HCT116 (cell line): ENCODE data around the gene LKAAEAR1. TPM values are rescaled to one million over a fixed set of nuclear protein-coding genes. Genes with fewer than 3 reads are reported as not detected.

ENCODE experiments used
- ATAC-seq: fragments of 200-7000 bp; cut with Tn5 transposase; 2 replicates; pipeline ENCODE4 v1.9.1; 2020; ENCODE audit warnings: mild to moderate bottlenecking, moderate library complexity
- BruUV-seq: library from RNA; stranded (reverse); fragments of 400-500 nt; replicated peaks from 2 replicates; lab custom pipeline; 2021; lab: Mats Ljungman, UMichigan
- CTCF ChIA-PET: fragments of 300-600 bp; sonication (Branson Sonifier 250); formaldehyde crosslinking; loops from one replicate; lab custom pipeline; 2021; ENCODE audit warnings: antibody characterized with exemption; lab: Charles Lee
- POLR2A ChIA-PET: fragments of 300-600, 350-600 bp; sonication (Branson Sonifier 250); formaldehyde crosslinking; loops from one replicate; lab custom pipeline; 2021; ENCODE audit warnings: antibody characterized with exemption; lab: Charles Lee
- RAD21 ChIA-PET, 2 experiments: fragments of 300-600 bp; sonication (Branson Sonifier 250); formaldehyde crosslinking; loops; one replicate each; lab custom pipeline; 2023; ENCODE audit warnings: low total read pairs in 2 of 2; ENCODE audit not compliant: uncharacterized antibody in 2 of 2, unreplicated experiment in 2 of 2, low non-redundant PET in 1 of 2; lab: Charles Lee
- DNase-seq: peaks from one replicate; pipeline ENCODE4 v3.0.0-alpha.2; 2010; ENCODE audit warnings: low read depth, low spot score
- H2AFZ ChIP-seq: fragments of 200-600 bp; shearing (Covaris generic), sonication (generic); 2 replicates; pipeline ENCODE4 v1.6.1; 2017; ENCODE audit warnings: low read depth, mixed run types, mixed read lengths, antibody characterized with exemption, low read length; ENCODE audit not compliant: poor library complexity, severe bottlenecking
- H3K27ac ChIP-seq: 2 replicates; pipeline ENCODE4 v1.5.1; 2012; ENCODE audit warnings: low read depth, low read length
- H3K27me3 ChIP-seq: fragments of 200-600 bp; sonication (generic); 2 replicates; pipeline ENCODE4 v1.6.1; 2016; ENCODE audit warnings: mixed run types, low read length, mixed read lengths; ENCODE audit not compliant: insufficient read depth
- H3K36me3 ChIP-seq, 2 experiments: fragments of 200-500 bp in 1 of 2; fragments of 200-600 bp in 1 of 2; sonication (Bioruptor generic) in 1 of 2; sonication (generic) in 1 of 2; 2 replicates each; pipeline versions ENCODE4 v1.5.1 to v1.6.1; 2014 to 2016; ENCODE audit warnings: low read length in 2 of 2, inconsistent platforms in 1 of 2, mixed read lengths in 1 of 2, mixed run types in 1 of 2; ENCODE audit not compliant: insufficient read depth in 2 of 2, control insufficient read depth in 1 of 2
- H3K4me1 ChIP-seq, 2 experiments: fragments of 200-600 bp in 1 of 2; sonication (generic) in 1 of 2; 2 replicates each; pipeline versions ENCODE4 v1.5.1 to v1.6.1; 2012 to 2017; ENCODE audit warnings: low read length in 2 of 2, inconsistent platforms in 1 of 2, mild to moderate bottlenecking in 1 of 2, mixed read lengths in 1 of 2, mixed run types in 1 of 2, moderate library complexity in 1 of 2; ENCODE audit not compliant: insufficient read depth in 2 of 2, control insufficient read depth in 1 of 2
- H3K4me2 ChIP-seq: fragments of 200-600 bp; sonication (generic); 2 replicates; pipeline ENCODE4 v1.6.1; 2017; ENCODE audit warnings: mixed run types, low read length, mixed read lengths
- H3K4me3 ChIP-seq, 2 experiments: fragments of 200-600 bp in 1 of 2; sonication (generic) in 1 of 2; replicated peaks in 1 of 2; 2 replicates each; pipeline ENCODE4 v1.5.1; 2011 to 2016; ENCODE audit warnings: low read length in 2 of 2, control low read depth in 1 of 2, low read depth in 1 of 2, mild to moderate bottlenecking in 1 of 2, mixed read lengths in 1 of 2, mixed run types in 1 of 2
- H3K79me2 ChIP-seq: fragments of 200-600 bp; sonication (generic); 2 replicates; pipeline ENCODE4 v1.6.1; 2017; ENCODE audit warnings: mild to moderate bottlenecking, mixed run types, low read length, moderate library complexity, mixed read lengths; ENCODE audit not compliant: insufficient read depth
- H3K9ac ChIP-seq: fragments of 200-600 bp; sonication (generic); 2 replicates; pipeline ENCODE4 v1.6.1; 2016; ENCODE audit warnings: low read length, mixed read lengths
- H3K9me2 ChIP-seq: fragments of 200-600 bp; sonication (generic), shearing (Covaris generic); 2 replicates; pipeline ENCODE4 v1.6.1; 2017; ENCODE audit warnings: mixed run types, mild to moderate bottlenecking, moderate library complexity; ENCODE audit not compliant: insufficient read depth
- H3K9me3 ChIP-seq, 2 experiments: fragments of 200-500 bp in 1 of 2; fragments of 200-600 bp in 1 of 2; sonication (Bioruptor generic) in 1 of 2; sonication (generic) in 1 of 2; 2 replicates each; pipeline ENCODE4 v1.6.1; 2014 to 2017; ENCODE audit warnings: low read length in 2 of 2, mixed read lengths in 2 of 2, inconsistent platforms in 1 of 2, low read depth in 1 of 2, mild to moderate bottlenecking in 1 of 2, mixed run types in 1 of 2, moderate library complexity in 1 of 2; ENCODE audit not compliant: control insufficient read depth in 1 of 2, insufficient read depth in 1 of 2
- H4K20me1 ChIP-seq: fragments of 200-600 bp; sonication (generic), shearing (Covaris generic); 2 replicates; pipeline ENCODE4 v1.6.1; 2017; ENCODE audit warnings: mixed run types, mild to moderate bottlenecking, moderate library complexity; ENCODE audit not compliant: insufficient read depth
- ATF3 ChIP-seq: IDR thresholded peaks from 2 replicates; pipeline ENCODE4 v1.6.1; 2012
- CBX3 ChIP-seq: IDR thresholded peaks from 2 replicates; pipeline ENCODE4 v1.6.1; 2012; ENCODE audit warnings: low read depth
- CTCF ChIP-seq, 3 experiments: fragments of 200-600 bp in 1 of 3; sonication (generic) in 1 of 3; IDR thresholded peaks in 2 of 3; conservative IDR thresholded peaks in 1 of 3; 2 replicates each; pipeline ENCODE4 v1.5.1; 2012 to 2017; ENCODE audit warnings: low read depth in 2 of 3, low read length in 2 of 3, antibody characterized with exemption in 1 of 3, borderline replicate concordance in 1 of 3, control low read depth in 1 of 3, mild to moderate bottlenecking in 1 of 3, mixed read lengths in 1 of 3, mixed run types in 1 of 3, moderate library complexity in 1 of 3; ENCODE audit not compliant: insufficient read depth in 1 of 3
- FOSL1 ChIP-seq: IDR thresholded peaks from 2 replicates; pipeline ENCODE4 v1.6.1; 2012; ENCODE audit warnings: low read depth
- JUND ChIP-seq: IDR thresholded peaks from 2 replicates; pipeline ENCODE4 v1.6.1; 2012
- POLR2A ChIP-seq: IDR thresholded peaks from 2 replicates; pipeline ENCODE4 v1.7.0; 2011; ENCODE audit warnings: borderline replicate concordance; ENCODE audit not compliant: insufficient read depth, insufficient read length; ENCODE audit errors: extremely low read depth
- REST ChIP-seq: IDR thresholded peaks from 2 replicates; pipeline ENCODE4 v1.6.1; 2012; ENCODE audit warnings: low read depth
- SRF ChIP-seq: IDR thresholded peaks from 2 replicates; pipeline ENCODE4 v1.6.1; 2012; ENCODE audit warnings: low read depth
- TCF7L2 ChIP-seq: IDR thresholded peaks from 2 replicates; pipeline ENCODE4 v1.7.0; 2011; ENCODE audit warnings: borderline replicate concordance, inconsistent platforms; ENCODE audit not compliant: insufficient read depth, insufficient read length; ENCODE audit errors: extremely low read depth
- intact Hi-C: fragments of 100-400 bp; cut with micrococcal nuclease; formaldehyde crosslinking; loops from 2 replicates; pipeline ENCODE4 v1.10.0; 2022
- total RNA-seq: library from RNA; stranded (reverse); gene quantifications from one replicate; pipeline ENCODE4 v1.2.1, GENCODE V29; 2021; ENCODE audit not compliant: unreplicated experiment
- TF ChIP-seq, protein P1 (sequence below): IDR thresholded peaks from 2 replicates; pipeline ENCODE4 v1.6.1; 2012

Gene LKAAEAR1
- total RNA-seq, 1 experiment from 2014 or later, result not detected

DNA sequence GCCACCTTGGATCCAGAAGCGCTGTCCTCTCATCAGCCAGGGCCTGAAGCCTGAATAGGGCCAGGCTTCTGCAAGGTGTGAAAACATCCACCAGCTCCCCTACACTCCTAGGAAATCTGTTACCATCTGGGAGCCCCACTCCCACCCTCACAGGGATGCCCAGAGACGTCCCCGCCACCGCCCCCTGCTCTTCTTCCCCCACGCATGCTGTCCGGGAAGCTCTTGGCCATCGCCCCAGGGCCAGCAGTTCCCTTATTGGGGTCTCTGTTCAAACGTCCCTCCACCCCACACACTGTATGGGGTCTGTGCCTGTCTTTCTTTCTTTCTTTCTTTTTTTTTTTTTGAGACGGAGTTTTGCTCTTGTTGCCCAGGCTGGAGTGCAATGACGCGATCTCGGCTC is 8.6 kb downstream of the LKAAEAR1 start:
- POLR2A ChIA-PET, result interaction anchor here (1.8 kb wide), 1 partner anchor 13 kb away, joined by 5 read pairs; no protein-coding TSS in a partner anchor
- Histone ChIP-seq H3K9me3 (no peaks in the 10 kb centered on the region), H3K27ac (no peak overlapping the region), H2AFZ (no peak overlapping the region), H3K9ac (no peak overlapping the region), H3K9me2 (no peaks in the 10 kb centered on the region), H3K4me3 (no peak overlapping the region), H3K27me3 (no peaks in the 10 kb centered on the region), H3K4me2 (no peak overlapping the region), H3K4me1 (peaks cover 9 to 14% of the 10 kb centered on the region in 2 experiments), H3K79me2 (peaks cover 9% of the 10 kb centered on the region; the same call in 1 of the 2 replicates), H3K36me3 (no peaks in the 10 kb centered on the region), H4K20me1 (no peaks in the 10 kb centered on the region)
- RAD21 ChIA-PET, result no interaction called here
- DNase-seq, result no peak
- ATAC-seq, result no peak
- BruUV-seq, result no TSS peak
- CTCF ChIA-PET, result no interaction called here
- intact Hi-C loops, result no loop called here
- no peak for TF ChIP-seq CTCF (IDR thresholded peaks at IDR 0.05 in 2 of 3, conservative IDR thresholded peaks at IDR 0.05 in 1 of 3; ENCODE audit: borderline replicate concordance in 1 of 3, insufficient read depth in 1 of 3, low read depth in 2 of 3, low read length in 2 of 3)

GRCh38 chr20:64074963-64075362 is 9.2 kb downstream of the LKAAEAR1 start:
- POLR2A ChIA-PET, result no interaction called here
- BruUV-seq, result no TSS peak
- CTCF ChIA-PET, result interaction anchor here (0.6 kb wide), 1 partner anchor 533 kb away, joined by 7 read pairs; no protein-coding TSS in a partner anchor

More at GRCh38 chr20:64074963-64075362, 9.2 kb downstream of the LKAAEAR1 start:
- intact Hi-C loops, result no loop called here
- no peak overlapping the region for H3K4me3 ChIP-seq
- H4K20me1 ChIP-seq, result no peaks in the 10 kb centered on the region
- no peak overlapping the region for H3K9ac ChIP-seq
- ATAC-seq (no peak), DNase-seq (no peak)
- TF ChIP-seq FOSL1 (no peak), ATF3 (no peak), POLR2A (no peak), SRF (no peak), REST (no peak), JUND (no peak), TCF7L2 (no peak), CTCF (IDR thresholded peaks at IDR 0.05 in 2 of 3, conservative IDR thresholded peaks at IDR 0.05 in 1 of 3; ENCODE audit: borderline replicate concordance in 1 of 3, insufficient read depth in 1 of 3, low read depth in 2 of 3, low read length in 2 of 3) (no peak), CBX3 (no peak)
- TF ChIP-seq, protein P1, sequence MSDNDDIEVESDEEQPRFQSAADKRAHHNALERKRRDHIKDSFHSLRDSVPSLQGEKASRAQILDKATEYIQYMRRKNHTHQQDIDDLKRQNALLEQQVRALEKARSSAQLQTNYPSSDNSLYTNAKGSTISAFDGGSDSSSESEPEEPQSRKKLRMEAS, result no peak
- H3K79me2 ChIP-seq, result peaks cover 9% of the 10 kb centered on the region; the same call in 1 of the 2 replicates
- peaks cover 9 to 14% of the 10 kb centered on the region in 2 experiments for H3K4me1 ChIP-seq
- RAD21 ChIA-PET, result no interaction called here
- H3K9me3 ChIP-seq, result no peaks in the 10 kb centered on the region
- H3K4me2 ChIP-seq, result no peak overlapping the region
- H3K9me2 ChIP-seq, result no peaks in the 10 kb centered on the region
- H3K27me3 ChIP-seq, result no peaks in the 10 kb centered on the region
- H3K36me3 ChIP-seq, result no peaks in the 10 kb centered on the region
- no peak overlapping the region for H3K27ac ChIP-seq
- no peak overlapping the region for H2AFZ ChIP-seq
